ENCODE data around the gene INPP5B. TPM values are rescaled to one million over a fixed set of nuclear protein-coding genes. Genes with fewer than 3 reads are reported as not detected.

The INPP5B gene
- total RNA-seq, 2 donors from 2014 or later, result 14.3 to 24.6 TPM

DNA sequence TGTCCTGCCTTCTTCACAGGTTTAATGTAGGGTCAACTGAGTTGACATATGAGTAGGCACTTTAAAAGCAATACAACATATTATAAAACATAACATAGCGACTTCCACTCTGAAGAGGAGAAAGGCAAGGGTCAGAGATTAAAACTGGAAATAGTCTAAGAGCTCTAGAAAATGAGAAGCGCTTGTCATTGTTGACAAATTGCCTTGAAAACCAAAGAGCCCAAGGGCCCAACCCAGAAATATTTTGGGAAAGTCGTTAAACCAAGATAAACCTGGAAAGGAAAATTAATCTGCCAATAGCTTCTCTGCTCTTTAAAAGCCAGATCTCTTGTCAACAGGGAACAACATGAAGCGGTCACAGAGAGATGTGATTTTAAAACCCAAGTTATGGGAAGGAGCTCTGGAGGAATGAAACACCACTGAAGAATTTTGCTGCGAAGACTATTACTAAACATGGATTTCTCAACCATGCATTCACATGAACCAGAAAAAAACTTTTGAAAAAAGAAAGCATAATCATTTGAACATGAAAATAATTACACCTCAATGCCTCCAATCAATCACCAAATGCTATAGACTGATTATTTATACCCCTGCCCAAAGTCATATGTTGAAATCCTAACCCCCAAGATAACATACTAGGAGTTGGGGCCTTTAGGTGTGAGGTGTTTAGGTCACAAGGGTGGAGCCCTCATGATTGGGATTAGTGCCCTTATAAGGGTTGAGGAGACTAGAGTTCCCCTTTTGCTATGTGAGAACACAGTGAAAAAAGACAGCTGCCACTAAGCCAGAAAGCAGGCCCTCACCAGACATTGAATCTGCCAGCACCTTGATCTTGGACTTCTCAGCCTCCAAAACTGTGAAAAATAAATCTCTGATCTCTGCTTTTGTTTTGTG, 54.5 kb downstream of the INPP5B start:
- H3K36me3 ChIP-seq, result peaks cover 3% of the 10 kb centered on the region
- no peak overlapping the region for H3K9ac ChIP-seq (ENCODE audit: low read depth in 2 of 2, low read length in 2 of 2)
- no peaks in the 10 kb centered on the region for H3K4me1 ChIP-seq
- TF ChIP-seq, protein P1, sequence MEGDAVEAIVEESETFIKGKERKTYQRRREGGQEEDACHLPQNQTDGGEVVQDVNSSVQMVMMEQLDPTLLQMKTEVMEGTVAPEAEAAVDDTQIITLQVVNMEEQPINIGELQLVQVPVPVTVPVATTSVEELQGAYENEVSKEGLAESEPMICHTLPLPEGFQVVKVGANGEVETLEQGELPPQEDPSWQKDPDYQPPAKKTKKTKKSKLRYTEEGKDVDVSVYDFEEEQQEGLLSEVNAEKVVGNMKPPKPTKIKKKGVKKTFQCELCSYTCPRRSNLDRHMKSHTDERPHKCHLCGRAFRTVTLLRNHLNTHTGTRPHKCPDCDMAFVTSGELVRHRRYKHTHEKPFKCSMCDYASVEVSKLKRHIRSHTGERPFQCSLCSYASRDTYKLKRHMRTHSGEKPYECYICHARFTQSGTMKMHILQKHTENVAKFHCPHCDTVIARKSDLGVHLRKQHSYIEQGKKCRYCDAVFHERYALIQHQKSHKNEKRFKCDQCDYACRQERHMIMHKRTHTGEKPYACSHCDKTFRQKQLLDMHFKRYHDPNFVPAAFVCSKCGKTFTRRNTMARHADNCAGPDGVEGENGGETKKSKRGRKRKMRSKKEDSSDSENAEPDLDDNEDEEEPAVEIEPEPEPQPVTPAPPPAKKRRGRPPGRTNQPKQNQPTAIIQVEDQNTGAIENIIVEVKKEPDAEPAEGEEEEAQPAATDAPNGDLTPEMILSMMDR (IDR thresholded peaks at IDR 0.05), result no peak
- no peaks in the 10 kb centered on the region for H3K27me3 ChIP-seq
- no peak overlapping the region for H3K4me3 ChIP-seq
- H3K27ac ChIP-seq, result no peak overlapping the region
- DNase-seq, result no peak
- no peaks in the 10 kb centered on the region for H3K9me3 ChIP-seq
- intact Hi-C loops (cut with DNase I), result loop anchor here (5.0 kb wide), 1 partner anchor 85 kb away; no protein-coding TSS in a partner anchor

DNA sequence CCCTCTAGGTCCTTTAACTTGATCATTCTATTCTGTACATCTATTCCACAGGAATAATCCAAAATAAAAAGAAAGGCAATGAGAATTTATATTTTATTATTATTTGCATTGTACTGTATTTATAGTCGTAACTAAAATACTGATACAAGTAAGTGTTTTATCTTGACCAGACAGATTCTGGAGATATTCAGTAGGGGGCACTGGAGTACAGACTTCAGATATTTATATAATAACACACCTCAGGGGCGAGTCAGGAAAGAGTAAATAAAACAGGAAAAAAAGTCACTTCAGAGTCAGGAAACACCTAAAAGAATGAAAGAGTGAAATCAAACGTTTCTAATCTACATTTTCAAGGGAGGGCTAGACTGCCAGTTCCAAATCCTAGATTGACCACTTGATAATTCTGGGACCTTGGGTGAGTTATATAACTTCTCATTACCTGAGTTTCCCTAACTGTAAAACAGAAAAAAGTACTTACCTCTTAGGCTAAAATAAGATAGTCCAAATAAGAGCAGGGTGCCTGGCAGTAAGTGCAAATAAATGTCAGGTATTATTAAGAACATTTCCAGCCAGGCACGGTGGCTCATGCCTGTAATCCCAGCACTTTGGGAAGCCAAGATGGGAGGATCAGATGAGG, 56.4 kb downstream of the INPP5B start:
- no peak overlapping the region for H3K4me3 ChIP-seq
- intact Hi-C loops (cut with DNase I), result loop anchor here (5.0 kb wide), 1 partner anchor 87 kb away; no protein-coding TSS in a partner anchor
- H3K9me3 ChIP-seq, result no peaks in the 10 kb centered on the region
- no peaks in the 10 kb centered on the region for H3K27me3 ChIP-seq
- peak; percentile 20 for DNase-seq
- H3K9ac ChIP-seq (ENCODE audit: low read depth in 2 of 2, low read length in 2 of 2), result no peak overlapping the region
- no peaks in the 10 kb centered on the region for H3K4me1 ChIP-seq
- H3K36me3 ChIP-seq, result peaks cover 14% of the 10 kb centered on the region
- H3K27ac ChIP-seq, result no peak overlapping the region
- TF ChIP-seq, protein P1 (IDR thresholded peaks at IDR 0.05), result peak; percentile 57

DNA sequence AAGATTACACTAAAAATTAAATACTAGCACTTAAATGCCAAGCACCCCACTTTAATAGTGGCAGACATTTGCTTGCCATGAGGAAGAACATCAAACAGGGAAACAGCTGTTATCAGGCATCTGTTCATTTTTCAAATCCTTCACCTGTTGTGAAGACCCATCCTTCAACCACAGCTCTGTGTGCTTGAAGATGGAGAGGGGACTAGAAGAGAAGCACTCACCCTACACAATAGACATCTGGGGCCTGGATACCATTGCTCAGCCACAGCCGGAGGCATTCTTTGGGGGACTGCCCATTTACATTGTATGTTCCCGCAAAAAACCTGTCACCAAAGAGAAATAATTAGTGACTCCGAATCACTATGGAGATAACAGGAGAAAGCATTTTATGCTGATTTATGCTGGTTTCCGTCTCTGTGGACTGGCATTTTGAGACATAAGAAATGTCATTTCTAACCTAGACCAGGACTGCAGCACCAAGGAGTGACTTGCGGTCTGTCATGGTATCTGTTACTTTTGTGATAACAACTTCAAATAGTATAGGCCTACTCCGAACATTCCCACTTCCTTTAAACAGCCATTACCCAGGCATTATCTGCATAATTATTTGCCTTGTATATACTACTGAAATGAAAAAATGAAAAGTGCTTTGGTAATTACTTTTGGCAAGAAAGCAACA, 58.7 kb downstream of the INPP5B start:
- Histone ChIP-seq H3K36me3 (peaks cover 14% of the 10 kb centered on the region), H3K9me3 (no peaks in the 10 kb centered on the region), H3K9ac (ENCODE audit: low read depth in 2 of 2, low read length in 2 of 2) (no peak overlapping the region), H3K4me1 (no peaks in the 10 kb centered on the region), H3K27me3 (no peaks in the 10 kb centered on the region), H3K27ac (no peak overlapping the region), H3K4me3 (no peak overlapping the region)
- no peak for DNase-seq
- intact Hi-C loops (cut with DNase I), result no loop called here
- TF ChIP-seq, protein P1 (IDR thresholded peaks at IDR 0.05), result no peak

DNA sequence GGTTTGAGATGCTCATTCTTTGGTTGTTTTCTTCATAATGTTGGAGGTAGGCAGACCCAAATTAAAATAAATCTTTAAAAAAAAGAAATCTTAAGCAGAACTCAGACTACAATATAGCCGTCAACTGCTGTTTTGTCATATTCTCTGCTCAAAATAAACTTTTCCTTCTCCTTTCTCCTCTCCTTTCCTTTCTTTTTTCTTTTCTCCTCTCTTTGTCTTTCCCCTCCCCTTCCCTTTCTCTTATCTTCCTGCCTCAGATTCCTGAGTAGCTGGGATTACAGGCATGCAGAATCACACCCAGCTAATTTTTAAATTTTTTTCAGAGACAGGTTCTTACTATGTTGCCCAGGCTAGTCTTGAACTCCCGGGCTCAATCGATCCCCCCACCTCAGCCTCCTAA, 62.7 kb downstream of the INPP5B start:
- no peaks in the 10 kb centered on the region for H3K9me3 ChIP-seq
- no peaks in the 10 kb centered on the region for H3K27me3 ChIP-seq
- H3K4me3 ChIP-seq, result no peak overlapping the region
- no peaks in the 10 kb centered on the region for H3K4me1 ChIP-seq
- intact Hi-C loops (cut with DNase I), result no loop called here
- peaks cover 19% of the 10 kb centered on the region for H3K36me3 ChIP-seq
- no peak overlapping the region for H3K27ac ChIP-seq
- no peak overlapping the region for H3K9ac ChIP-seq (ENCODE audit: low read depth in 2 of 2, low read length in 2 of 2)
- no peak for DNase-seq
- TF ChIP-seq, protein P1 (IDR thresholded peaks at IDR 0.05), result no peak

DNA sequence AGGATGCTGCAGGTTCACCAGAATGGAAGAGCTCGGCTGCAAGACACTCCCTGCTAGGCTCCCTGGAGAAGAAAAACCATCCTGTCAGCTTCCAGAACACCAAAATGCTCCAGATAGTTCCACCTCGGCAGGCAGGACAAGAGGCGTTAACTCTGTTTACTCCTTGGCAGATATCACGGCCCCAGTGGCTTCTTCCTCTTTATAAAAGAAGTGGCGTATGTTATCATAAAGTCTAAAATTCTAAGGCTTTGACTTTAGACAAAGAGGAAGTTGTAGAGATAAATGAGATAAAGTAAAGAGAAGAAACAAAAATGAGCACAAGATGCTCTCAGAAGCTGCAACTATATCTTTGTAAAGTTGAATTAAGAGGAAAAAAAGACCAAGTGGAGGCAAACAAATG, 63.2 kb downstream of the INPP5B start:
- TF ChIP-seq, protein P1 (IDR thresholded peaks at IDR 0.05), result no peak
- no peak overlapping the region for H3K27ac ChIP-seq
- H3K27me3 ChIP-seq, result no peaks in the 10 kb centered on the region
- H3K36me3 ChIP-seq, result peaks cover 19% of the 10 kb centered on the region
- no peak overlapping the region for H3K9ac ChIP-seq (ENCODE audit: low read depth in 2 of 2, low read length in 2 of 2)
- DNase-seq, result no peak
- no peaks in the 10 kb centered on the region for H3K4me1 ChIP-seq
- H3K9me3 ChIP-seq, result no peaks in the 10 kb centered on the region
- intact Hi-C loops (cut with DNase I), result no loop called here
- no peak overlapping the region for H3K4me3 ChIP-seq
